Parathyroid adenoma (tissue), 2 donors: Measurements from ENCODE around the gene OPCML.

Experiments used
- H2AFZ ChIP-seq: fragments of 300-600 bp; sonication (generic); one replicate; pipeline ENCODE4 v1.7.0; 2017; ENCODE audit warnings: antibody characterized with exemption, mild to moderate bottlenecking
- H3K27ac ChIP-seq: fragments of 300-600 bp; sonication (generic); one replicate; pipeline ENCODE4 v1.7.0; 2017
- H3K27me3 ChIP-seq: fragments of 300-600 bp; sonication (generic); one replicate; pipeline ENCODE4 v1.7.0; 2017; ENCODE audit warnings: low read length; ENCODE audit not compliant: control insufficient read depth, insufficient read depth
- H3K36me3 ChIP-seq: fragments of 300-600 bp; sonication (generic); one replicate; pipeline ENCODE4 v1.7.0; 2017; ENCODE audit warnings: low read length; ENCODE audit not compliant: control insufficient read depth, insufficient read depth
- H3K4me1 ChIP-seq: fragments of 300-600 bp; sonication (generic); one replicate; pipeline ENCODE4 v1.7.0; 2017; ENCODE audit warnings: control low read depth
- H3K4me2 ChIP-seq: fragments of 300-600 bp; sonication (generic); one replicate; pipeline ENCODE4 v1.7.0; 2017; ENCODE audit warnings: low read length
- H3K4me3 ChIP-seq: fragments of 300-600 bp; sonication (generic); one replicate; pipeline ENCODE4 v1.7.0; 2017; ENCODE audit warnings: low read depth, low read length
- H3K79me2 ChIP-seq: fragments of 300-600 bp; sonication (generic); one replicate; pipeline ENCODE4 v1.7.0; 2017; ENCODE audit warnings: control low read depth
- H3K9ac ChIP-seq: fragments of 300-600 bp; sonication (generic); one replicate; pipeline ENCODE4 v1.7.0; 2017; ENCODE audit warnings: mild to moderate bottlenecking
- H3K9me3 ChIP-seq: fragments of 300-600 bp; sonication (generic); one replicate; pipeline ENCODE4 v1.7.0; 2017; ENCODE audit warnings: low read length; ENCODE audit not compliant: control insufficient read depth
- CTCF ChIP-seq: fragments of 300-600 bp; sonication (generic); IDR thresholded peaks from one replicate; pipeline ENCODE4 v1.7.0; 2017; ENCODE audit warnings: antibody characterized with exemption, mild to moderate bottlenecking
- donor health status: primary hyperparathyroidism.

Gene OPCML

GRCh38 chr11:132535830-132536229 lies 996.5 kb downstream of the OPCML start:
- Histone ChIP-seq H2AFZ (no peak overlapping the region), H3K79me2 (no peaks in the 10 kb centered on the region), H3K4me1 (no peaks in the 10 kb centered on the region), H3K9me3 (no peaks in the 10 kb centered on the region), H3K4me3 (no peak overlapping the region), H3K27me3 (no peaks in the 10 kb centered on the region), H3K9ac (no peak overlapping the region), H3K27ac (no peak overlapping the region), H3K36me3 (no peaks in the 10 kb centered on the region), H3K4me2 (no peak overlapping the region)
- no peak for TF ChIP-seq CTCF

GRCh38 chr11:132531921-132532320 lies 1000.4 kb downstream of the OPCML start:
- Histone ChIP-seq H3K9ac (no peak overlapping the region), H3K27ac (no peak overlapping the region), H3K4me1 (no peaks in the 10 kb centered on the region), H3K36me3 (no peaks in the 10 kb centered on the region), H3K4me2 (no peak overlapping the region), H3K4me3 (no peak overlapping the region), H2AFZ (no peak overlapping the region), H3K27me3 (no peaks in the 10 kb centered on the region), H3K79me2 (no peaks in the 10 kb centered on the region), H3K9me3 (no peaks in the 10 kb centered on the region)
- no peak for TF ChIP-seq CTCF

- no peaks in the 10 kb centered on the region for H3K9me3 ChIP-seq
- no peak overlapping the region for H2AFZ ChIP-seq
- no peak for TF ChIP-seq CTCF
- no peak overlapping the region for H3K27ac ChIP-seq
- no peaks in the 10 kb centered on the region for H3K4me1 ChIP-seq
- no peaks in the 10 kb centered on the region for H3K36me3 ChIP-seq
- H3K9ac ChIP-seq = no peak overlapping the region
- no peak overlapping the region for H3K4me3 ChIP-seq
- H3K27me3 ChIP-seq = no peaks in the 10 kb centered on the region
- H3K4me2 ChIP-seq = no peak overlapping the region
- H3K79me2 ChIP-seq = no peaks in the 10 kb centered on the region
Measured at GRCh38 chr11:132528181-132528580, 1004.1 kb downstream of the OPCML start.

- Histone ChIP-seq H3K4me1 (no peaks in the 10 kb centered on the region), H3K9me3 (no peaks in the 10 kb centered on the region), H3K79me2 (no peaks in the 10 kb centered on the region), H2AFZ (no peak overlapping the region), H3K9ac (no peak overlapping the region), H3K27ac (no peak overlapping the region), H3K27me3 (no peaks in the 10 kb centered on the region), H3K36me3 (no peaks in the 10 kb centered on the region), H3K4me3 (no peak overlapping the region), H3K4me2 (no peak overlapping the region)
- TF ChIP-seq CTCF = no peak
Measured at GRCh38 chr11:132523929-132524328, 1008.4 kb downstream of the OPCML start.

GRCh38 chr11:132520199-132520598 lies 1012.1 kb downstream of the OPCML start:
- H3K9me3 ChIP-seq = no peaks in the 10 kb centered on the region
- no peaks in the 10 kb centered on the region for H3K79me2 ChIP-seq
- TF ChIP-seq CTCF = no peak
- H3K27ac ChIP-seq = no peak overlapping the region
- no peaks in the 10 kb centered on the region for H3K27me3 ChIP-seq
- H3K4me3 ChIP-seq = no peak overlapping the region
- no peaks in the 10 kb centered on the region for H3K36me3 ChIP-seq
- H3K9ac ChIP-seq = no peak overlapping the region
- no peak overlapping the region for H2AFZ ChIP-seq
- H3K4me1 ChIP-seq = no peaks in the 10 kb centered on the region
- H3K4me2 ChIP-seq = no peak overlapping the region
